Measurements from ENCODE around the gene CTIF.

Gene CTIF

DNA sequence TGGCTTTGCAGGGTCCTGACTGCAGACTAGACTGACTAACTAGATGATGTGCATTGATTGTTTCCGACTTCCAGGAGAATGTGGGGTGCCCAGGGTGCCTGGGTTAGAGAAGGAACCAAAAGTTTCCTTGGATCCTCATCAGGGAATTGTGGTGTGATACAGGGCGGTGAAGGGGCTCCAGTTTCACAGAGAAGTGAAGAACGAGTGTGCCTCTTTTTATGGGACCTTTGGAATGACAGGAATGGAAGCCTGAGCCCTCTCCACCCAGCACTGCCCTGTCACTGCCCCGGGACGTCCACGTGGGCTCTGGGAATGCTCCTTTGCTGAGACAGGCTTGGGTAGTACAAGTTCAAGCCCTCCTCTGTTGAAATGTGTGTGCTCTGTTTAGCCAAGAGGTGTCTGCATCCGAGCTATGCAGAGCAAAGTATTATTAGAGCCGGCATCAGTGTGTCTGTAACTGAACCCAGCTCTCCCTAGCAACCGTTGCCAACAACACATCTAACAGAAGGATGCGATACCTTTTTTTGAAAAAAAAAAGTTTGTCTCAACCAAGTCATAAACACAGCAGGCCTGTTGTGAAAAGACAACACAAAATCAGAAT is 228.4 kb downstream of the CTIF start:
- TF ChIP-seq EGR1 (IDR thresholded peaks at IDR 0.05) = no peak
- TF ChIP-seq ZBTB7A (IDR thresholded peaks at IDR 0.05; ENCODE audit: low read depth) = no peak
- no peak for TF ChIP-seq EP300 (IDR thresholded peaks at IDR 0.05; ENCODE audit: borderline replicate concordance)
- no peak for TF ChIP-seq MAX (IDR thresholded peaks at IDR 0.05)
- TF ChIP-seq RAD21 (IDR thresholded peaks at IDR 0.05; ENCODE audit: low read depth) = no peak
- TF ChIP-seq FOXM1 (IDR thresholded peaks at IDR 0.05; ENCODE audit: borderline replicate concordance, low read depth) = no peak
- TF ChIP-seq, protein P1, sequence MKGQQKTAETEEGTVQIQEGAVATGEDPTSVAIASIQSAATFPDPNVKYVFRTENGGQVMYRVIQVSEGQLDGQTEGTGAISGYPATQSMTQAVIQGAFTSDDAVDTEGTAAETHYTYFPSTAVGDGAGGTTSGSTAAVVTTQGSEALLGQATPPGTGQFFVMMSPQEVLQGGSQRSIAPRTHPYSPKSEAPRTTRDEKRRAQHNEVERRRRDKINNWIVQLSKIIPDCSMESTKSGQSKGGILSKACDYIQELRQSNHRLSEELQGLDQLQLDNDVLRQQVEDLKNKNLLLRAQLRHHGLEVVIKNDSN (IDR thresholded peaks at IDR 0.05) = no peak
- TF ChIP-seq NFIC (IDR thresholded peaks at IDR 0.05) = no peak
- no peak for TF ChIP-seq YY1 (IDR thresholded peaks at IDR 0.05; ENCODE audit: low read depth)

GRCh38 chr18:48769006-48769636 is 230.3 kb downstream of the CTIF start:
- no peak for TF ChIP-seq EGR1 (IDR thresholded peaks at IDR 0.05)
- no peak for TF ChIP-seq NFIC (IDR thresholded peaks at IDR 0.05)
- TF ChIP-seq REST (IDR thresholded peaks at IDR 0.05; ENCODE audit: low read depth) = no peak
- no peak for TF ChIP-seq YY1 (IDR thresholded peaks at IDR 0.05; ENCODE audit: low read depth)
- TF ChIP-seq MAX (IDR thresholded peaks at IDR 0.05) = no peak
- no peak for TF ChIP-seq TCF12 (IDR thresholded peaks at IDR 0.05; ENCODE audit: low read depth)
- TF ChIP-seq CEBPB (IDR thresholded peaks at IDR 0.05) = no peak
- TF ChIP-seq RAD21 (IDR thresholded peaks at IDR 0.05; ENCODE audit: low read depth) = no peak
- TF ChIP-seq ZBTB7A (IDR thresholded peaks at IDR 0.05; ENCODE audit: low read depth) = no peak
- no peak for TF ChIP-seq CREB1 (IDR thresholded peaks at IDR 0.05; ENCODE audit: low read depth)
- no peak for TF ChIP-seq FOXM1 (IDR thresholded peaks at IDR 0.05; ENCODE audit: borderline replicate concordance, low read depth)
- TF ChIP-seq, protein P1 (IDR thresholded peaks at IDR 0.05) = no peak
- TF ChIP-seq TAF1 (IDR thresholded peaks at IDR 0.05; ENCODE audit: low read depth) = no peak
- no peak for TF ChIP-seq TEAD4 (IDR thresholded peaks at IDR 0.05)
- no peak for TF ChIP-seq EP300 (IDR thresholded peaks at IDR 0.05; ENCODE audit: borderline replicate concordance)

GRCh38 chr18:48770243-48770642 is 231.4 kb downstream of the CTIF start:
- TF ChIP-seq NFIC (IDR thresholded peaks at IDR 0.05) (no peak), ZBTB7A (IDR thresholded peaks at IDR 0.05; ENCODE audit: low read depth) (no peak), MAX (IDR thresholded peaks at IDR 0.05) (no peak), TEAD4 (IDR thresholded peaks at IDR 0.05) (no peak)

- TF ChIP-seq TCF12 (IDR thresholded peaks at IDR 0.05; ENCODE audit: low read depth) = no peak
- TF ChIP-seq RAD21 (IDR thresholded peaks at IDR 0.05; ENCODE audit: low read depth) = no peak
- no peak for TF ChIP-seq REST (IDR thresholded peaks at IDR 0.05; ENCODE audit: low read depth)
- no peak for TF ChIP-seq EP300 (IDR thresholded peaks at IDR 0.05; ENCODE audit: borderline replicate concordance)
- no peak; the same call in 1 of the 2 replicates for TF ChIP-seq TAF1 (IDR thresholded peaks at IDR 0.05; ENCODE audit: low read depth)
- TF ChIP-seq CREB1 (IDR thresholded peaks at IDR 0.05; ENCODE audit: low read depth) = no peak
- TF ChIP-seq CEBPB (IDR thresholded peaks at IDR 0.05) = no peak
- TF ChIP-seq FOXM1 (IDR thresholded peaks at IDR 0.05; ENCODE audit: borderline replicate concordance, low read depth) = no peak
Observed at GRCh38 chr18:48771641-48772375, 233.0 kb downstream of the CTIF start.

- TF ChIP-seq TCF12 (IDR thresholded peaks at IDR 0.05; ENCODE audit: low read depth) (no peak), EGR1 (IDR thresholded peaks at IDR 0.05) (no peak), ZBTB7A (IDR thresholded peaks at IDR 0.05; ENCODE audit: low read depth) (no peak), YY1 (IDR thresholded peaks at IDR 0.05; ENCODE audit: low read depth) (no peak), MAX (IDR thresholded peaks at IDR 0.05) (no peak), TAF1 (IDR thresholded peaks at IDR 0.05; ENCODE audit: low read depth) (no peak), REST (IDR thresholded peaks at IDR 0.05; ENCODE audit: low read depth) (no peak), RAD21 (IDR thresholded peaks at IDR 0.05; ENCODE audit: low read depth) (no peak), TEAD4 (IDR thresholded peaks at IDR 0.05) (no peak), CREB1 (IDR thresholded peaks at IDR 0.05; ENCODE audit: low read depth) (no peak), CEBPB (IDR thresholded peaks at IDR 0.05) (no peak), EP300 (IDR thresholded peaks at IDR 0.05; ENCODE audit: borderline replicate concordance) (no peak), NFIC (IDR thresholded peaks at IDR 0.05) (no peak), FOXM1 (IDR thresholded peaks at IDR 0.05; ENCODE audit: borderline replicate concordance, low read depth) (no peak)
- TF ChIP-seq, protein P1 (IDR thresholded peaks at IDR 0.05) = no peak
Observed at GRCh38 chr18:48772457-48772856, 233.6 kb downstream of the CTIF start.
